ENCODE measurements around the gene CUX1. TPM values are rescaled to one million over a fixed set of nuclear protein-coding genes. Genes with fewer than 3 reads are reported as not detected.
"Not testable (repeated sequence)": the region's sequence is repeated elsewhere in the genome, so short reads cannot be mapped to it uniquely, and the experiment has no call there.

The CUX1 gene
- total RNA-seq, 1 donor, result 41.1 TPM

DNA sequence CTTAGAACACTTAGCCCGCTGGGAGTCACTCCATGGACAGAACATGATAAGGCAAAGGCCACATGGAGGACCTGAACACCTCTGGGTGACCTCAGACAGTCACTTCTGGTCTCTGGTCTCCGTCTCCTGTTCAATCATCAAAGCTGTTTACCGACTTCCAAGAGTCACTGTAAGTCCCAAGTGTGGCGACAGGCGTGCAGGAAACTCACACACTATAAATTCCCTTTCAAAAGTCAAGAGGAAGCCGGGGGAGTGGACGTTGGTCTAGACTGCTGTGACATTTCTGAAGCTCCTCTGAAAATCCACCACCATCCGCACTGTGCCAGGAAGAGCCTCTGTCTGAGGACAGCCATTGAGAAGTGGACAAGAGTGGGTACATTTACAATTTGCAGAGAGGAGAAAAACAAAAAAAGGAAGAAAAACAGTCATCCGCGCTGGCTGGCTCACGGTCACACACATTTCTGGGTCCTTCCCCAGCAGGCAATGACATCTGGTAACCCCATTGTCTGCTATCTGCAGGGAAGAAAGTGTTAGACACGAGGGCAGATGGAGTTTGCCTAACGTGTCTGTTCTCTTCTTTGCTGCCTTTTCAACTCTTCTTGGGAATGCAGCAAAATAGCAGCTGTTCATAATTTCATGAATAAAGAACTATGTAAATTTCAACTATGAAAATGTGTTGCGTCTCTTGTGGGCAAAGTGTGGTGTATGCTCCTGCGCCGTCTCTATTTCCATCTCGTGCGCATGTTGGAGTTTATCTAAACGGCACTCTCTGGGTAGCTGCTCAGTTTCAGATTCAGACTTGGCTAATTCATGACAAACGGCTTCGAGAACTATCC lies 32.9 kb upstream of the CUX1 start:
- H3K9me3 ChIP-seq (ENCODE audit: low read depth, low read length), result no peaks in the 10 kb centered on the region
- H3K4me3 ChIP-seq (ENCODE audit: low read length), result no peak overlapping the region
- no peaks in the 10 kb centered on the region for H3K4me1 ChIP-seq (ENCODE audit: insufficient read depth, low read length)
- no peaks in the 10 kb centered on the region for H3K27me3 ChIP-seq (ENCODE audit: insufficient read depth, low read length)

DNA sequence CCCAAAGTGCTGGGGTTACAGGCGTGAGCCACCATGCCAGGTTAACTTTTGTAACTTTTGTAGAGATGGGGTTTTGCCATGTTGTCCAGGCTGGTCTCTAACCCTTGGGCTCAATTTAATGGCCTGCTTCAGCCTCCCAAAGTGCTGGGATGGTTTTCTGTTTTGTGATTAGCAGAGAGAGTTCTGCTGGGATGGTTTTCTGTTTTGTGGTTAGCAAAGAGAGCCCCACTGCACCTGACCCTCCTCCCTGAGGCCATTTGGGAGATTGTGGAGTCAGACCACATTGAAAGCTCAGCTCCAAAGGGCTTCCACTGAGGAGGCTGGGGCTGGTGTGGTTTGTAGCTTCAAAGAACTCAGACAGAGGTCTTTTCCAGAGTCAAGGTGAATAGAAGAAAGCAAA lies 29.6 kb upstream of the CUX1 start:
- Histone ChIP-seq H3K4me3 (ENCODE audit: low read length) (no peak overlapping the region), H3K4me1 (ENCODE audit: insufficient read depth, low read length) (no peaks in the 10 kb centered on the region), H3K9me3 (ENCODE audit: low read depth, low read length) (no peaks in the 10 kb centered on the region), H3K27me3 (ENCODE audit: insufficient read depth, low read length) (no peaks in the 10 kb centered on the region)

- Histone ChIP-seq H3K9me3 (ENCODE audit: low read depth, low read length) (no peaks in the 10 kb centered on the region), H3K27me3 (ENCODE audit: insufficient read depth, low read length) (no peaks in the 10 kb centered on the region), H3K4me3 (ENCODE audit: low read length) (no peak overlapping the region), H3K4me1 (ENCODE audit: insufficient read depth, low read length) (no peaks in the 10 kb centered on the region)
These were observed 28.9 kb upstream of the CUX1 start for GRCh38 chr7:101788517-101788916.

GRCh38 chr7:101790566-101791293 lies 26.7 kb upstream of the CUX1 start:
- H3K4me3 ChIP-seq (ENCODE audit: low read length), result no peak overlapping the region
- H3K9me3 ChIP-seq (ENCODE audit: low read depth, low read length), result no peaks in the 10 kb centered on the region
- H3K4me1 ChIP-seq (ENCODE audit: insufficient read depth, low read length), result no peaks in the 10 kb centered on the region
- no peaks in the 10 kb centered on the region for H3K27me3 ChIP-seq (ENCODE audit: insufficient read depth, low read length)

- Histone ChIP-seq H3K27me3 (ENCODE audit: insufficient read depth, low read length) (no peaks in the 10 kb centered on the region), H3K4me3 (ENCODE audit: low read length) (no peak overlapping the region), H3K4me1 (ENCODE audit: insufficient read depth, low read length) (peaks cover 11% of the 10 kb centered on the region), H3K9me3 (ENCODE audit: low read depth, low read length) (no peaks in the 10 kb centered on the region)
These were observed 25.3 kb upstream of the CUX1 start for GRCh38 chr7:101792051-101792681.

GRCh38 chr7:101792682-101793071 lies 24.7 kb upstream of the CUX1 start:
- not testable (repeated sequence) for H3K4me3 ChIP-seq (ENCODE audit: low read length); H3K9me3 ChIP-seq (ENCODE audit: low read depth, low read length); H3K27me3 ChIP-seq (ENCODE audit: insufficient read depth, low read length)
- H3K4me1 ChIP-seq (ENCODE audit: insufficient read depth, low read length), result peaks cover 15% of the 10 kb centered on the region

DNA sequence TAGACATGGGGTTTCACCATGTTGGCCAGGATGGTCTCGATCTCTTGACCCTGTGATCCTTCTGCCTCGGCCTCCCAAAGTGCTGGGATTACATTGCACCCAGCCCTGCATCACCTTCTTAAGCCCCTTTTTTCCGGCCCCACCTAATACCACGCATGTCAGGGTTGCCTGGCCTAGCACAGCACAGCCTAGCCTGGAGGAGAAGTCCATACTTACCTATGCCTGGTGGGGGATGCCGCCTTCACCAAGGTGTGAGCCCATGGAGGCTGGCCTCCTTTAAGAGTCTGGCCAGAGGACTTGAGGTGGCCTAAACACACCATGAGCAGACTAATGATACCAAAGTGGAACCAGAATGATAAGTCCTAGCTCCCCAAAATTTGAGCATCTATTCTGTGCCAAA lies 22.0 kb upstream of the CUX1 start:
- Histone ChIP-seq H3K4me3 (ENCODE audit: low read length) (no peak overlapping the region), H3K4me1 (ENCODE audit: insufficient read depth, low read length) (peaks cover 15% of the 10 kb centered on the region), H3K9me3 (ENCODE audit: low read depth, low read length) (no peaks in the 10 kb centered on the region), H3K27me3 (ENCODE audit: insufficient read depth, low read length) (no peaks in the 10 kb centered on the region)

- H3K9me3 ChIP-seq (ENCODE audit: low read depth, low read length), result not testable (repeated sequence)
These were observed 19.3 kb upstream of the CUX1 start for GRCh38 chr7:101798173-101798572.

DNA sequence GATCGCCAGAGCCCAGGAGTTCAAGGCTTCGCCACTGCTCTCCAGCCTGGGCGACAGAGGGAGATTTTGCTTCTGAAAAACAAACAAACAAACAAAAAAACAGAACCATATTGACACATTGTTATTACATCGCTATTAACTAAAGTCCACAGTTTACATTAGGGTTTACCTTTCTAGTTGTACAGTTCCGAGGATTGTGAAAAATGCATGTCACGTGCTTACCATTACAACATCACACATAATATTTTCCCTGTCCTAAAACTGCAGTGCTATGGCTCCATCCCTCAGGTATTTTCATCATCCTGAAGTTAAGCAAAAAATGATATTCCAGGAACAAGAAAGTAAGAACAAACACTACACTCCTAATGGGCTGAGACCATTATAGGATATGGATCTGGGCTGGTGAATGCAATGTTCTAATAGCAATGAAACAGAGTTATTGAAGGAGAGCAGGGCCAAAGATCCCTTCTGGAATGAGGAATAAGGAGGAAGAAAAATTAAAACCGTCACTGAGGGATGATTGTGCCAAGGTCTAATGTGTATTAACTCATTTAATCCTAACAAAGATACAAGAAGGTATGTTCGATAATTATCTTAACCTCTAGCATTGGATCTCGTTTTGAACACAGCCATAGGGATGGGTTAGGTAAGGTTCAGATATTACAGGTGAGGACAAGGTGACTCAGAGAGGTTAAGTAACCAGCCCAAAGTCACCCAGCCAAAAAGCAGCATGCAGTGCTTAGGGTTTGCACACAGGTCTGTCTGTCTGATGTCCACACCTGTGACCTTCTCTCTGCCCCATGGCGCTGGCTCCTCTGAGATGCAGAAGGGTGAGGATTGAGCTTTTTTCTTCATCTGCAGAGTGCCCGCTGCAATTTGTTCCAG lies 14.0 kb upstream of the CUX1 start:
- H3K27me3 ChIP-seq (ENCODE audit: insufficient read depth, low read length), result peaks cover 19% of the 10 kb centered on the region
- no peak overlapping the region for H3K4me3 ChIP-seq (ENCODE audit: low read length)
- no peaks in the 10 kb centered on the region for H3K9me3 ChIP-seq (ENCODE audit: low read depth, low read length)
- H3K4me1 ChIP-seq (ENCODE audit: insufficient read depth, low read length), result peaks cover 11% of the 10 kb centered on the region

More at GRCh38 chr7:101798173-101798572, 19.3 kb upstream of the CUX1 start:
- not testable (repeated sequence) for H3K4me3 ChIP-seq (ENCODE audit: low read length); H3K27me3 ChIP-seq (ENCODE audit: insufficient read depth, low read length)
- H3K4me1 ChIP-seq (ENCODE audit: insufficient read depth, low read length), result peaks cover 15% of the 10 kb centered on the region

GRCh38 chr7:101804088-101804963 lies 13.1 kb upstream of the CUX1 start:
- Histone ChIP-seq H3K4me1 (ENCODE audit: insufficient read depth, low read length) (peaks cover 11% of the 10 kb centered on the region), H3K27me3 (ENCODE audit: insufficient read depth, low read length) (peaks cover 19% of the 10 kb centered on the region), H3K9me3 (ENCODE audit: low read depth, low read length) (no peaks in the 10 kb centered on the region), H3K4me3 (ENCODE audit: low read length) (no peak overlapping the region)

DNA sequence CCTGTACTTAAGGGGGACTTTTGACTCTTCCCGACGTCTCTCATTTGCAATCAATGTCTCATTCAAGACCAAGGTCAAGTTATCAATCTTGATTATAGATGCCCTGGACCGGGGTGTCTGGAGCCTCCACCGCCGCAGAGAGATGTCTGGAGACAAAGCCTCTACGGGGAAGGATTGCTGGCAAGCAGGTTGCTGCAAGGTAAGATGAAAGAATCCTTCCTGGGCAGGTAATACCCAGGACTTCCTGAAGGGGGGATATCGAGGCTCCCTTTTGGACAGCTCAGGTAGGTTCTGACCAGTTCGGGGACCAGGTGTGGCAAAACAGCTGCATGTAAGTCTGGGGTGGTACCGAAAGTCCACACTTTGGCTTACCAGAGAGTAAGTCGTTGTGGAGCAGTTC lies 12.5 kb upstream of the CUX1 start:
- Histone ChIP-seq H3K27me3 (ENCODE audit: insufficient read depth, low read length) (peaks cover 19% of the 10 kb centered on the region), H3K4me1 (ENCODE audit: insufficient read depth, low read length) (peaks cover 11% of the 10 kb centered on the region), H3K9me3 (ENCODE audit: low read depth, low read length) (no peaks in the 10 kb centered on the region), H3K4me3 (ENCODE audit: low read length) (no peak overlapping the region)

GRCh38 chr7:101812595-101812994 lies 4.8 kb upstream of the CUX1 start:
- H3K27me3 ChIP-seq (ENCODE audit: insufficient read depth, low read length), result no peaks in the 10 kb centered on the region
- H3K9me3 ChIP-seq (ENCODE audit: low read depth, low read length), result no peaks in the 10 kb centered on the region
- peaks cover 17% of the 10 kb centered on the region for H3K4me1 ChIP-seq (ENCODE audit: insufficient read depth, low read length)
- no peak overlapping the region for H3K4me3 ChIP-seq (ENCODE audit: low read length)

- Histone ChIP-seq H3K4me3 (ENCODE audit: low read length) (no peak overlapping the region), H3K27me3 (ENCODE audit: insufficient read depth, low read length) (no peaks in the 10 kb centered on the region), H3K9me3 (ENCODE audit: low read depth, low read length) (no peaks in the 10 kb centered on the region), H3K4me1 (ENCODE audit: insufficient read depth, low read length) (peaks cover 24% of the 10 kb centered on the region)
These were observed 3.9 kb upstream of the CUX1 start for GRCh38 chr7:101813402-101814019.

Measured in mononuclear cell (primary cell).